ENCODE results near the gene SYNGR3.

SYNGR3 gene

DNA sequence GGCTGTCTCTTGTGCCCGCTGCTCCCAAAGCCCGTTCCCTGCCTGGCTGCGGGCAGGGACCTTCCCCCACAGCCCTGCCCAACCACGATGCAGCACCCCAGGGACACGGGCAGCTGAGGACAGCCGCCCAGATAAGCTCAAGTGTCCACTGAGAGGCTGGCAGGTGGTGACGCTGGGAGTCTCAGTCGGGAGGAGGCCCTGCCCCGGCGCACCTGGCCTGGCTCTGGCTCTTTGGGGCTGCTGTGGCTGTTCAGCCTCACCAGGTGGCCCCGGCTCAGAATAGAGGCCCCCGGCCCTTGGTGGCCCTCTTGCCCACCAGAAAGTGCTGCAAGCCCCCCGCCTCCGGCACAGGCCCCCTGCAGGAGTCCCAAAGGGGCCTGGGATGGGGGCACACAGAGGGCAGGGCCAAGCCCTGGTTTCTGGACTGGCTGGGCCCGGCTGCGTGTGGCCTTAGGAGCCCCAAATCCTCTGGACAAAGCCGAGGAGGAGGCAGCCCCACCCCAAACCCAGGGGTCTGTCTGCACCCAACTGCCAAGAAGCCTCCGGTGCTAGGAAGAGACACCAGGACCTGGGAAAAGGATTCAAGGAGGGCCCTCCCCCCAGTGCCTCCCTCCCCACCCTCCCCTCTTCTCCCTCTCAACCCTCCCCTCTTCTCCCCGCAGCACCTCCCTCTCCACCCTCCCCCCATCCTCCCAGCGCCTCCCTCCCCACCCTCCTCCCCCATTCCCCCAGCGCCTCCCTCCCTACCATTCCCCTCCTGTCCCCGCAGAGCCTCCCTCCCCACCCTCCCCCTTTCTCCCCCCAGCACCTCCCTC lies 52.6 kb downstream of the SYNGR3 start:
- no peak for DNase-seq (ENCODE audit: low spot score)

DNA sequence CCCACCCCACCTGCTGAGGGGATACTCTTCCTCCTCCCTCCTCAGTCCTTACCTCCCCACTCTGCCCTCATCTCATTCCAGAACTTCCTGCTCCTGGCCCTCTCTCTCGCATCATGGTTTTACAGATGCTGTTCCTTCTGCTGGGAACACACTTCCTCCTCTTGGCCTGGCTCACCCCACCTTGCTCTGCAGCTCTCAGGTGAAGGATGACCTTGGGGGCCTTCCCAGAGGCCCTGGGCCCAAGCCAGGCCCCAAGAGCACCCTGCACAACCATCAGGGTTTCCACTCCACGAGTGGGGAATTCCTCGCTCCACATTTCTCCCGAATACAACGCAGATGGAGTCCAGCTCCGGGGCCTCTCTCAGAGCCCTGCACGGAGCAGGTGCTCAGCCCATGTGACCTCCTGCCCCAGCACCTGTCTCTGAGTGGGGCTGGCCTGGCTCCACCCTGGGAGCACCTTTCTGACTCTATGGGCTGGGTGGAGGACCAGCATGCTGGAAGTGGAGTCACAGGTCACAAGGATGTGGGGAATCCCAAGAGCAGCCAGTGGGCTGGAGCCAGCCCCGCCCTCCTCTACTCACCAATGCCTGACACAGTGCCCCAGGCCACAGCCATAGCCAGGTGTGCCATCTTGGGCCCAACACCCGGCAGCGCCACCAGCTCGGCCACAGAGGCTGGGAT lies 53.4 kb downstream of the SYNGR3 start:
- no peak for DNase-seq (ENCODE audit: low spot score)
